B cell (primary cell): ENCODE measurements around the gene CCDC117. TPM values are rescaled to one million over a fixed set of nuclear protein-coding genes. Genes with fewer than 3 reads are reported as not detected.

Experiments
- ATAC-seq: fragments of 200-7000 bp; cut with Tn5 transposase; one replicate; pipeline ENCODE4 v1.10.0; 2021; ENCODE audit warnings: low read depth, mild to moderate bottlenecking, moderate number of reproducible peaks, moderate library complexity
- CTCF ChIA-PET: fragments of 350-600 bp; sonication (Branson Sonifier 250); formaldehyde crosslinking; loops from one replicate; lab custom pipeline; 2021; ENCODE audit warnings: antibody characterized with exemption, inconsistent platforms; lab: Charles Lee
- POLR2A ChIA-PET: fragments of 350-600 bp; sonication (Branson Sonifier 250); formaldehyde crosslinking; loops from one replicate; lab custom pipeline; 2021; ENCODE audit warnings: antibody characterized with exemption; lab: Charles Lee
- DNase-seq: peaks from one replicate; pipeline ENCODE4 v3.0.0; 2013
- H2AFZ ChIP-seq: 2 replicates; pipeline ENCODE4 v1.6.1; 2012; ENCODE audit warnings: mild to moderate bottlenecking, low read depth, low read length; ENCODE audit not compliant: insufficient read depth, poor library complexity, severe bottlenecking
- H3K27ac ChIP-seq, 2 donors: 1 replicate in 1 of 2; 2 replicates in 1 of 2; pipeline ENCODE4 v1.5.1; 2012 to 2013; ENCODE audit warnings: low read length in 2 of 2, mild to moderate bottlenecking in 2 of 2, moderate library complexity in 1 of 2
- H3K27me3 ChIP-seq, 4 experiments: fragments of 200-600 bp in 1 of 4; sonication (generic) in 1 of 4; replicated peaks in 1 of 4; 1 replicate in 2 of 4; 2 replicates in 2 of 4; pipeline versions ENCODE4 v1.6.1 to v1.7.0; 2013 to 2016; ENCODE audit warnings: low read length in 3 of 4, mild to moderate bottlenecking in 2 of 4, mixed read lengths in 1 of 4, moderate library complexity in 1 of 4; ENCODE audit not compliant: insufficient read depth in 4 of 4, control insufficient read depth in 3 of 4; ENCODE audit errors: control extremely low read depth in 1 of 4
- H3K36me3 ChIP-seq, 2 experiments: replicated peaks in 1 of 2; 1 replicate in 1 of 2; 2 replicates in 1 of 2; pipeline versions ENCODE4 v1.6.1 to v1.7.1; 2013; ENCODE audit warnings: low read length in 1 of 2; ENCODE audit not compliant: insufficient read depth in 2 of 2, control insufficient read depth in 1 of 2; ENCODE audit errors: control extremely low read depth in 1 of 2, extremely low read depth in 1 of 2
- H3K4me1 ChIP-seq, 2 donors: fragments of 200-600 bp in 1 of 2; sonication (generic) in 1 of 2; 1 replicate in 1 of 2; 2 replicates in 1 of 2; pipeline versions ENCODE4 v1.5.1 to v1.6.1; 2013 to 2017; ENCODE audit warnings: low read length in 2 of 2; ENCODE audit not compliant: control insufficient read depth in 2 of 2, insufficient read depth in 2 of 2
- H3K4me2 ChIP-seq: replicated peaks from 2 replicates; pipeline ENCODE3; 2012; ENCODE audit warnings: mild to moderate bottlenecking, low read depth, low read length; ENCODE audit not compliant: poor library complexity, severe bottlenecking
- H3K4me3 ChIP-seq, 5 experiments: fragments of 200-600 bp in 1 of 5; sonication (generic) in 1 of 5; 1 replicate in 3 of 5; 2 replicates in 2 of 5; pipeline versions ENCODE4 v1.5.1 to v1.7.0; 2011 to 2016; ENCODE audit warnings: low read length in 4 of 5, mild to moderate bottlenecking in 4 of 5, low read depth in 2 of 5, control low read depth in 1 of 5, moderate library complexity in 1 of 5; ENCODE audit not compliant: insufficient read depth in 1 of 5; ENCODE audit errors: control extremely low read depth in 1 of 5, extremely low read depth in 1 of 5
- H3K79me2 ChIP-seq: fragments of 200-600 bp; sonication (generic); one replicate; pipeline ENCODE4 v1.6.0; 2016; ENCODE audit warnings: low read length; ENCODE audit not compliant: control insufficient read depth, insufficient read depth
- H3K9ac ChIP-seq: fragments of 200-600 bp; sonication (generic); 2 replicates; pipeline ENCODE4 v1.6.1; 2017; ENCODE audit warnings: mild to moderate bottlenecking, low read length, moderate library complexity
- H3K9me3 ChIP-seq, 3 donors: one replicate each; pipeline versions ENCODE4 v1.6.1 to v1.7.1; 2013; ENCODE audit warnings: low read length in 2 of 3; ENCODE audit not compliant: control insufficient read depth in 2 of 3, insufficient read depth in 1 of 3; ENCODE audit errors: control extremely low read depth in 1 of 3
- H4K20me1 ChIP-seq: 2 replicates; pipeline ENCODE4 v1.6.0; 2012; ENCODE audit warnings: mild to moderate bottlenecking, low read length; ENCODE audit not compliant: insufficient read depth, control insufficient read depth, poor library complexity, severe bottlenecking
- H3K27ac Mint-ChIP-seq: one replicate; pipeline ENCODE4 v1.8.0; 2021; ENCODE audit warnings: mixed read lengths
- H3K27me3 Mint-ChIP-seq: one replicate; pipeline ENCODE4 v1.8.0; 2021; ENCODE audit warnings: mixed read lengths
- H3K4me1 Mint-ChIP-seq: one replicate; pipeline ENCODE4 v1.8.0; 2021; ENCODE audit warnings: mixed read lengths
- H3K4me3 Mint-ChIP-seq: one replicate; pipeline ENCODE4 v1.8.0; 2021; ENCODE audit warnings: mixed read lengths
- H3K9me3 Mint-ChIP-seq: one replicate; pipeline ENCODE4 v1.8.0; 2022; ENCODE audit warnings: mixed read lengths; ENCODE audit not compliant: insufficient read depth
- EZH2 ChIP-seq: IDR thresholded peaks from 2 replicates; pipeline ENCODE4 v1.6.1; 2012; ENCODE audit warnings: borderline replicate concordance, low read depth, mild to moderate bottlenecking, moderate library complexity, low read length; ENCODE audit not compliant: insufficient read depth, poor library complexity, severe bottlenecking
- WGBS: methylation state at CpG from one replicate; pipeline ENCODE4 v1.1.5; 2013; ENCODE audit warnings: missing lambda C conversion rate; ENCODE audit not compliant: insufficient coverage; 5-methylcytosine and 5-hydroxymethylcytosine counted together
- intact Hi-C: fragments of 100-400 bp; cut with micrococcal nuclease; formaldehyde crosslinking; loops from one replicate; pipeline ENCODE4 v1.10.0; 2022
- polyA plus RNA-seq: library from polyadenylated mRNA; depleted of rRNA; stranded (reverse); fragments of >200 nt; gene quantifications from 2 replicates; pipeline ENCODE4 v1.2.3, GENCODE V29; 2012
- total RNA-seq, 2 donors: library from RNA; stranded (reverse); fragments of 120-200 nt in 1 of 2; gene quantifications; 1 replicate in 1 of 2; 2 replicates in 1 of 2; pipeline versions ENCODE4 v1.2.3 to v1.2.4, GENCODE V29; 2013 to 2022
- TF ChIP-seq, protein P1 (sequence below): fragments of 200-600 bp; IDR thresholded peaks from one replicate; pipeline ENCODE4 v1.8.0; 2022; ENCODE audit warnings: antibody characterized with exemption, mild to moderate bottlenecking

The CCDC117 gene
- total and polyA plus RNA-seq, 2 donors (not counting 1 experiment from before 2014, with no cell fraction given): 7.7 to 25.6 TPM

DNA sequence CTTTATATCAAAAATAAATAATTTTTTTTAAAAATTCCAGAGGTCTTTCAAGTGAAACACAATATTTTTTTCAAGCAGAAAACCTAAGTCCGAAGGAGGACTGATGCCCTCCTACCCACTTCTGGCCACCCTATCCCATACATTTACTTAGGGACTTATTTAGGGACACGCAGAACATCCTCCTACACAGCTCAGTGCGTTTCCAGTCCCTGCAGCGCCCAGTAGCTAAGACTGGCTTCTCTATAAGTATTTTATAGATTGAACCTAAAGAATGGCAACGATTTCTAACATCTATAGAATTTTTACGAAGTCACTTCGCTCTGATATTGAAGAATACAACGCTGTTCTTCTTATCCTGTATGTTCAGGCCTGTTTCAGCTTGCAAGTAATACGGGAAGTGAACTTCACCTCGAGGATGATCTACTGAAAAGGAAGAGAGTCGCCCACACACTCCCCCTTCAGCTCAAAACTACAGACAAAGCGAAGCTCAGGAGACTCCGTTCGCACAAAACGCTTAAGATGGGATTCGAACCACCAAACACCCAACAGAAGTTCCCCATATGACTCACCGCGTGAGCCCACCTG lies 31.2 kb upstream of the CCDC117 start:
- peak overlapping the region; percentile 94 for H2AFZ ChIP-seq
- no peaks in the 10 kb centered on the region for H3K9me3 ChIP-seq
- H3K9ac ChIP-seq: peak overlapping the region; percentile 88
- POLR2A ChIA-PET: interaction anchor here (1.0 to 1.4 kb wide), 2 partner anchors 20 to 31 kb away, joined by 3 to 5 read pairs; partner anchors contain the start of gene CCDC117
- WGBS: 6% methylated on average over 11 of the region's 18 CpGs
- no peaks in the 10 kb centered on the region for H4K20me1 ChIP-seq
- H3K27ac Mint-ChIP-seq: peak overlapping the region; percentile 83
- intact Hi-C loops: loop anchor here (5.0 kb wide), 2 partner anchors 824 to 1141 kb away; partner anchors contain the start of genes MTMR3 and PITPNB
- peaks cover 26% of the 10 kb centered on the region for H3K4me1 Mint-ChIP-seq
- TF ChIP-seq, protein P1, sequence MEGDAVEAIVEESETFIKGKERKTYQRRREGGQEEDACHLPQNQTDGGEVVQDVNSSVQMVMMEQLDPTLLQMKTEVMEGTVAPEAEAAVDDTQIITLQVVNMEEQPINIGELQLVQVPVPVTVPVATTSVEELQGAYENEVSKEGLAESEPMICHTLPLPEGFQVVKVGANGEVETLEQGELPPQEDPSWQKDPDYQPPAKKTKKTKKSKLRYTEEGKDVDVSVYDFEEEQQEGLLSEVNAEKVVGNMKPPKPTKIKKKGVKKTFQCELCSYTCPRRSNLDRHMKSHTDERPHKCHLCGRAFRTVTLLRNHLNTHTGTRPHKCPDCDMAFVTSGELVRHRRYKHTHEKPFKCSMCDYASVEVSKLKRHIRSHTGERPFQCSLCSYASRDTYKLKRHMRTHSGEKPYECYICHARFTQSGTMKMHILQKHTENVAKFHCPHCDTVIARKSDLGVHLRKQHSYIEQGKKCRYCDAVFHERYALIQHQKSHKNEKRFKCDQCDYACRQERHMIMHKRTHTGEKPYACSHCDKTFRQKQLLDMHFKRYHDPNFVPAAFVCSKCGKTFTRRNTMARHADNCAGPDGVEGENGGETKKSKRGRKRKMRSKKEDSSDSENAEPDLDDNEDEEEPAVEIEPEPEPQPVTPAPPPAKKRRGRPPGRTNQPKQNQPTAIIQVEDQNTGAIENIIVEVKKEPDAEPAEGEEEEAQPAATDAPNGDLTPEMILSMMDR: no peak
- TF ChIP-seq EZH2: no peak
- no peaks in the 10 kb centered on the region for H3K9me3 Mint-ChIP-seq
- H3K4me3 Mint-ChIP-seq: peak overlapping the region; percentile 87
- peak overlapping the region; percentile 79 for H3K4me2 ChIP-seq
- H3K4me3 ChIP-seq: peak overlapping the region; percentile 51 to 99 (median 84)
- peaks cover 10 to 18% of the 10 kb centered on the region in 2 donors for H3K4me1 ChIP-seq
- ATAC-seq (no peak), DNase-seq (no peak)
- peaks cover 3 to 22% of the 10 kb centered on the region in 2 experiments for H3K36me3 ChIP-seq
- H3K27ac ChIP-seq: peak overlapping the region; percentile 60 to 95
- CTCF ChIA-PET: interaction anchor here (0.9 to 1.3 kb wide), 4 partner anchors 32 to 141 kb away, joined by 3 to 5 read pairs (median 4); partner anchors contain the start of genes CCDC117 and XBP1
- no peaks in the 10 kb centered on the region for H3K27me3 ChIP-seq
- H3K27me3 Mint-ChIP-seq: no peaks in the 10 kb centered on the region
- peaks cover 51% of the 10 kb centered on the region for H3K79me2 ChIP-seq
